SK-N-SH treated with all-trans-retinoic acid at 6 μM for 48 hours (cell line): ENCODE results near the gene AMH.

Source experiments
- ATAC-seq: fragments of 200-7000 bp; cut with Tn5 transposase; 3 replicates; pipeline ENCODE4 v1.9.1; 2020; ENCODE audit warnings: mild to moderate bottlenecking, moderate library complexity
- ARNTL ChIP-seq: fragments of 450-650 bp; formaldehyde crosslinking; IDR thresholded peaks from 2 replicates; pipeline ENCODE4 v1.5.0; 2020; ENCODE audit warnings: low read depth, mild to moderate bottlenecking, moderate library complexity, borderline replicate concordance
- CSDC2 ChIP-seq: fragments of 250-450 bp; sonication (Bioruptor Pico); IDR thresholded peaks from 2 replicates; pipeline ENCODE4 v1.5.0; 2020; ENCODE audit warnings: mild to moderate bottlenecking, moderate library complexity
- ESRRG ChIP-seq: fragments of 250-450 bp; sonication (Bioruptor Pico); IDR thresholded peaks from 2 replicates; pipeline ENCODE4 v1.6.1; 2021; ENCODE audit warnings: mild to moderate bottlenecking
- GLIS3 ChIP-seq: fragments of 250-450 bp; sonication (Bioruptor Pico); IDR thresholded peaks from 2 replicates; pipeline ENCODE4 v1.5.0; 2020; ENCODE audit warnings: mild to moderate bottlenecking, moderate library complexity
- ISL1 ChIP-seq: fragments of 250-450 bp; sonication (Bioruptor Pico); IDR thresholded peaks from 2 replicates; pipeline ENCODE4 v2.1.2; 2022; ENCODE audit warnings: mild to moderate bottlenecking, moderate library complexity
- PPARA ChIP-seq: fragments of 250-450 bp; sonication (Bioruptor Pico); IDR thresholded peaks from 2 replicates; pipeline ENCODE4 v1.5.0; 2020; ENCODE audit warnings: mild to moderate bottlenecking, borderline replicate concordance
- RARB ChIP-seq: fragments of 250-450 bp; sonication (Bioruptor Pico); IDR thresholded peaks from 2 replicates; pipeline ENCODE4 v1.8.0; 2021; ENCODE audit warnings: mild to moderate bottlenecking, moderate library complexity
- SNAI2 ChIP-seq: fragments of 250-450 bp; sonication (Bioruptor Pico); IDR thresholded peaks from 2 replicates; pipeline ENCODE4 v1.5.0; 2020; ENCODE audit warnings: mild to moderate bottlenecking, moderate library complexity
- TCF4 ChIP-seq: fragments of 250-450 bp; sonication (Bioruptor Pico); IDR thresholded peaks from 2 replicates; pipeline ENCODE4 v1.8.0; 2021; ENCODE audit warnings: mild to moderate bottlenecking, moderate library complexity, borderline replicate concordance
- TOX ChIP-seq: fragments of 250-450 bp; sonication (Bioruptor Pico); IDR thresholded peaks from 2 replicates; pipeline ENCODE4 v1.8.0; 2021; ENCODE audit warnings: mild to moderate bottlenecking, moderate library complexity, borderline replicate concordance
- ZC3H10 ChIP-seq: fragments of 250-450 bp; sonication (Bioruptor Pico); IDR thresholded peaks from 2 replicates; pipeline ENCODE4 v1.5.1; 2021; ENCODE audit warnings: mild to moderate bottlenecking, moderate library complexity
- ZFP3 ChIP-seq: fragments of 250-450 bp; sonication (Bioruptor Pico); IDR thresholded peaks from 2 replicates; pipeline ENCODE4 v1.5.0; 2020; ENCODE audit warnings: mild to moderate bottlenecking, moderate library complexity
- ZFP30 ChIP-seq: fragments of 450-650 bp; formaldehyde crosslinking; IDR thresholded peaks from 2 replicates; pipeline ENCODE4 v1.5.0; 2022; ENCODE audit warnings: mild to moderate bottlenecking, moderate library complexity
- ZNF8 ChIP-seq: fragments of 450-650 bp; formaldehyde crosslinking; IDR thresholded peaks from 2 replicates; pipeline ENCODE4 v1.5.0; 2020; ENCODE audit warnings: mild to moderate bottlenecking, moderate library complexity
- TF ChIP-seq, protein P1 (sequence below): fragments of 250-450 bp; sonication (Bioruptor Pico); IDR thresholded peaks from 2 replicates; pipeline ENCODE4 v1.8.0; 2020; ENCODE audit warnings: mild to moderate bottlenecking, moderate library complexity, borderline replicate concordance
- TF ChIP-seq, protein P2 (sequence below): fragments of 250-450 bp; sonication (Bioruptor Pico); IDR thresholded peaks from 2 replicates; pipeline ENCODE4 v1.8.0; 2021; ENCODE audit warnings: low read depth, mild to moderate bottlenecking, moderate library complexity, borderline replicate concordance
- TF ChIP-seq, protein P3 (sequence below): fragments of 250-450 bp; sonication (Bioruptor Pico); IDR thresholded peaks from 2 replicates; pipeline ENCODE4 v1.5.1; 2021; ENCODE audit warnings: mild to moderate bottlenecking, moderate library complexity
- TF ChIP-seq, protein P4 (sequence below): fragments of 250-450 bp; sonication (Bioruptor Pico); IDR thresholded peaks from 2 replicates; pipeline ENCODE4 v1.5.0; 2020; ENCODE audit warnings: mild to moderate bottlenecking, moderate library complexity

The AMH gene

DNA sequence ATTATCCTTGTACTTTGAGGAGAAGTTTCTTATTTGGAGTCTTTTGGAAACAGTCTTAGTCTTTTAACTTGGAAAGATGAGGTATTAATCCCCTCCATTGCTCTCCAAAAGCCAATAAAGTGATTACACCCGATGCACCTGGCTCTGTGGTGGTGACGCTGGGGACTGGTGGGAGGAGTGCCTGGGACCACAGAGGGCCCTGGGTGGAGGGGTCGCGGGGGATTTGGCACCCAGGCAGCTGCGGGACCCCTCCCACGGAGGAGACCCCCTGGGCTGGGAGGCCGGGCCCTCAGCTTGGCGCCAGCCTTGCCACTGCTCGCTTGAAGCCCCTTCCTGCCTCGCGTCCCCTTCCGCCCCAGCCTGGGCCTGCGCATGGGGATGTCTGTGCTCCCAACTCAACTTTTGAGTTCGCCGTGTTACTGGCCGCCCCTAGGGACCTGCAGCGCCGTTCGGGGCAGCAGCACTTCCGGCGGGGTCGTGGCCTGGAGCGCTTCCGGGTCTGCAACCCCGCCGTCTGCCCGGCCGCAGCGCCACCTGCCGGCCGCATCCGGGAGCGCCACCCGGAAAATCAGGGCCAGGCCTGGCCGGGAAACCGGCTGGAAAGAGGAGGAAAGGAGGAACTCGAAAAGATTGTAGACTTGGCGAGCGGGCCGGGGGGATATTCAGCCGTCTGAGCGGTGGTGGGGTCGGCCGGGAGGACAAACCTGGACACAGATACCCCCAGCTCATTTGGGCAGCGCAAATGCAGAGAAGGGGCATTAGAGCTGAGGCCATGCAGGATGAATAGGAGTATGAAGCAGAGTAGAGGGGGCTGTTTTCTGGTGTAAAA lies 24.4 kb downstream of the AMH start:
- TF ChIP-seq CSDC2 (CRISPR knock-in tag) (no peak), ESRRG (CRISPR knock-in tag) (0 out of 2 replicates have a peak, but pooled peaks have one; percentile 8), TCF4 (CRISPR knock-in tag) (no peak), GLIS3 (CRISPR knock-in tag) (0 out of 2 replicates have a peak, but pooled peaks have one; percentile 33), ZFP3 (CRISPR knock-in tag) (peak; percentile 100)
- TF ChIP-seq, protein P1, sequence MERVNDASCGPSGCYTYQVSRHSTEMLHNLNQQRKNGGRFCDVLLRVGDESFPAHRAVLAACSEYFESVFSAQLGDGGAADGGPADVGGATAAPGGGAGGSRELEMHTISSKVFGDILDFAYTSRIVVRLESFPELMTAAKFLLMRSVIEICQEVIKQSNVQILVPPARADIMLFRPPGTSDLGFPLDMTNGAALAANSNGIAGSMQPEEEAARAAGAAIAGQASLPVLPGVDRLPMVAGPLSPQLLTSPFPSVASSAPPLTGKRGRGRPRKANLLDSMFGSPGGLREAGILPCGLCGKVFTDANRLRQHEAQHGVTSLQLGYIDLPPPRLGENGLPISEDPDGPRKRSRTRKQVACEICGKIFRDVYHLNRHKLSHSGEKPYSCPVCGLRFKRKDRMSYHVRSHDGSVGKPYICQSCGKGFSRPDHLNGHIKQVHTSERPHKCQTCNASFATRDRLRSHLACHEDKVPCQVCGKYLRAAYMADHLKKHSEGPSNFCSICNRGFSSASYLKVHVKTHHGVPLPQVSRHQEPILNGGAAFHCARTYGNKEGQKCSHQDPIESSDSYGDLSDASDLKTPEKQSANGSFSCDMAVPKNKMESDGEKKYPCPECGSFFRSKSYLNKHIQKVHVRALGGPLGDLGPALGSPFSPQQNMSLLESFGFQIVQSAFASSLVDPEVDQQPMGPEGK (CRISPR knock-in tag): no peak
- peak; percentile 29 for ATAC-seq

DNA sequence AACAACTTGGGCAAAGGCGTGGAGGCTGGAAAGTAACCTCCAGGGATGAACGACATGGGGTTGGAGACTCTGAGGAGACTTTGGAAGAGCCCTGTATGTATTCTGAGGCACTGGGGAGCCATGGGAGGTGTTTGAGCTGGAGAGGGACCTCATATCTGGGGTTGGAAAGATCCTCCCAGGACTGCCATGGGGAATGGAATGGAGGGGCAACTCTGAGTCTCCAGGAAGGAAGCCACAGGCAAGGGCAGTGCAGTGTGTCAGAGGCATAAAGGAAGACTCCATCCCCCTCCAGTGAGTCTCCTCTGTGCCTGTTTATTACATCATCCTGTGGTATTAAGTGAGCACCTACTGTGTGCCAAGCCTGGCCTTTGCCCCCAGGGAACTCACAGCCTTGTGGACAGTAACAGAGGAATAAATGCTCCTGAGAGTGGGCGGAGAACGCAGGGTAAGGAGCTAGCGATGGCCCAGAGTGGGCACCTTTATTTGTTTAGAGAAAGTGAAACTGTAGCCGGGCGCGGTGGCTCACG lies 25.1 kb downstream of the AMH start:
- ATAC-seq: no peak
- TF ChIP-seq, protein P2, sequence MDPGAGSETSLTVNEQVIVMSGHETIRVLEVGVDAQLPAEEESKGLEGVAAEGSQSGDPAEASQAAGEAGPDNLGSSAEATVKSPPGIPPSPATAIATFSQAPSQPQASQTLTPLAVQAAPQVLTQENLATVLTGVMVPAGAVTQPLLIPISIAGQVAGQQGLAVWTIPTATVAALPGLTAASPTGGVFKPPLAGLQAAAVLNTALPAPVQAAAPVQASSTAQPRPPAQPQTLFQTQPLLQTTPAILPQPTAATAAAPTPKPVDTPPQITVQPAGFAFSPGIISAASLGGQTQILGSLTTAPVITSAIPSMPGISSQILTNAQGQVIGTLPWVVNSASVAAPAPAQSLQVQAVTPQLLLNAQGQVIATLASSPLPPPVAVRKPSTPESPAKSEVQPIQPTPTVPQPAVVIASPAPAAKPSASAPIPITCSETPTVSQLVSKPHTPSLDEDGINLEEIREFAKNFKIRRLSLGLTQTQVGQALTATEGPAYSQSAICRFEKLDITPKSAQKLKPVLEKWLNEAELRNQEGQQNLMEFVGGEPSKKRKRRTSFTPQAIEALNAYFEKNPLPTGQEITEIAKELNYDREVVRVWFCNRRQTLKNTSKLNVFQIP (CRISPR knock-in tag): no peak
- TF ChIP-seq ZFP30 (CRISPR knock-in tag) (no peak), PPARA (CRISPR knock-in tag) (no peak), SNAI2 (CRISPR knock-in tag) (no peak), ISL1 (CRISPR knock-in tag) (no peak)
- TF ChIP-seq, protein P3, sequence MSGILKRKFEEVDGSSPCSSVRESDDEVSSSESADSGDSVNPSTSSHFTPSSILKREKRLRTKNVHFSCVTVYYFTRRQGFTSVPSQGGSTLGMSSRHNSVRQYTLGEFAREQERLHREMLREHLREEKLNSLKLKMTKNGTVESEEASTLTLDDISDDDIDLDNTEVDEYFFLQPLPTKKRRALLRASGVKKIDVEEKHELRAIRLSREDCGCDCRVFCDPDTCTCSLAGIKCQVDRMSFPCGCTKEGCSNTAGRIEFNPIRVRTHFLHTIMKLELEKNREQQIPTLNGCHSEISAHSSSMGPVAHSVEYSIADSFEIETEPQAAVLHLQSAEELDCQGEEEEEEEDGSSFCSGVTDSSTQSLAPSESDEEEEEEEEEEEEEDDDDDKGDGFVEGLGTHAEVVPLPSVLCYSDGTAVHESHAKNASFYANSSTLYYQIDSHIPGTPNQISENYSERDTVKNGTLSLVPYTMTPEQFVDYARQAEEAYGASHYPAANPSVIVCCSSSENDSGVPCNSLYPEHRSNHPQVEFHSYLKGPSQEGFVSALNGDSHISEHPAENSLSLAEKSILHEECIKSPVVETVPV: no peak
- TF ChIP-seq, all 23 proteins: peak for 0

DNA sequence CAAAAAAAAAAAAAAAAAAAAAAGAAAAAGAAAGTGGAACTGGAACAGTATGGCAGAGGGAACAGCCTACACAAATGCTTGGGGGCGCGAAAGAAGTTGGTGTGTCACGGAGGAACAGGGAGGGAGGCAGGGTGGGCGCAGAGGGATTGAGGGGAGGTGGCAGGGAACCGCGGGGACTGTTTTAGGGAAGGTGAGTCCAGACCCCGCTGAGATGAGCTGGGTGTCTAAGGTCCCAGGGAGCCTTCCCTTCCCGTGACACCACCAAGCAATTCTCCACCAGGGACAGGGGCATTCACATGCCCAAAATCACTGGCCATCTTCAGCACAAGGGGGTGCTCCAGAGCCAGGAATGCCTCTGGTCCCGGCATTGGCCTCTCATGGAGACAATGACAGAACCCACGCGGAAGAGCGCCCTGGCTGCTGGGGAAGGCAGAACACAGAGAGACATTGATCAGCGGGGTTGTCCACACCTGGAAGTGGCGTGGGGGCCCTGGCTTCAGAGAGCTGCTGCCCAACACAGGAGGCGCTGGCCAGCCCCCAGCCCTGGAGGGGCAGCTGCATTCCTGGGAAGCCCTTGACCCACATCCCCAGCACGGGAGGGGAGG lies 25.9 kb downstream of the AMH start:
- TF ChIP-seq ESRRG (CRISPR knock-in tag) (no peak), TCF4 (CRISPR knock-in tag) (no peak), ZC3H10 (CRISPR knock-in tag) (no peak), ZFP3 (CRISPR knock-in tag) (no peak), TOX (CRISPR knock-in tag) (no peak), RARB (no peak), GLIS3 (CRISPR knock-in tag) (no peak), ISL1 (CRISPR knock-in tag) (no peak), SNAI2 (CRISPR knock-in tag) (no peak), ZFP30 (CRISPR knock-in tag) (no peak), CSDC2 (CRISPR knock-in tag) (no peak), ARNTL (CRISPR knock-in tag) (no peak), ZNF8 (CRISPR knock-in tag) (no peak)
- TF ChIP-seq, protein P2 (CRISPR knock-in tag): no peak
- TF ChIP-seq, protein P4, sequence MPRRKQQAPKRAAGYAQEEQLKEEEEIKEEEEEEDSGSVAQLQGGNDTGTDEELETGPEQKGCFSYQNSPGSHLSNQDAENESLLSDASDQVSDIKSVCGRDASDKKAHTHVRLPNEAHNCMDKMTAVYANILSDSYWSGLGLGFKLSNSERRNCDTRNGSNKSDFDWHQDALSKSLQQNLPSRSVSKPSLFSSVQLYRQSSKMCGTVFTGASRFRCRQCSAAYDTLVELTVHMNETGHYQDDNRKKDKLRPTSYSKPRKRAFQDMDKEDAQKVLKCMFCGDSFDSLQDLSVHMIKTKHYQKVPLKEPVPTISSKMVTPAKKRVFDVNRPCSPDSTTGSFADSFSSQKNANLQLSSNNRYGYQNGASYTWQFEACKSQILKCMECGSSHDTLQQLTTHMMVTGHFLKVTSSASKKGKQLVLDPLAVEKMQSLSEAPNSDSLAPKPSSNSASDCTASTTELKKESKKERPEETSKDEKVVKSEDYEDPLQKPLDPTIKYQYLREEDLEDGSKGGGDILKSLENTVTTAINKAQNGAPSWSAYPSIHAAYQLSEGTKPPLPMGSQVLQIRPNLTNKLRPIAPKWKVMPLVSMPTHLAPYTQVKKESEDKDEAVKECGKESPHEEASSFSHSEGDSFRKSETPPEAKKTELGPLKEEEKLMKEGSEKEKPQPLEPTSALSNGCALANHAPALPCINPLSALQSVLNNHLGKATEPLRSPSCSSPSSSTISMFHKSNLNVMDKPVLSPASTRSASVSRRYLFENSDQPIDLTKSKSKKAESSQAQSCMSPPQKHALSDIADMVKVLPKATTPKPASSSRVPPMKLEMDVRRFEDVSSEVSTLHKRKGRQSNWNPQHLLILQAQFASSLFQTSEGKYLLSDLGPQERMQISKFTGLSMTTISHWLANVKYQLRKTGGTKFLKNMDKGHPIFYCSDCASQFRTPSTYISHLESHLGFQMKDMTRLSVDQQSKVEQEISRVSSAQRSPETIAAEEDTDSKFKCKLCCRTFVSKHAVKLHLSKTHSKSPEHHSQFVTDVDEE (CRISPR knock-in tag): no peak
- peak; percentile 59 for ATAC-seq
